D721Med (cell line): ENCODE data around the gene LAMB3.

Experiments used
- DNase-seq: peaks from one replicate; pipeline ENCODE4 v3.0.0; 2011; ENCODE audit warnings: low spot score; ENCODE audit not compliant: insufficient read length
- FAIRE-seq: peaks from 2 replicates; lab custom pipeline; 2011; peaks lifted over from hg19 to GRCh38; lab: Jason Lieb, UNC
- TF ChIP-seq, protein P1 (sequence below): IDR thresholded peaks from 2 replicates; pipeline ENCODE4 v1.5.1; 2012; ENCODE audit warnings: mild to moderate bottlenecking, control low read depth; ENCODE audit not compliant: insufficient read depth; ENCODE audit errors: missing control alignments

Gene LAMB3

DNA sequence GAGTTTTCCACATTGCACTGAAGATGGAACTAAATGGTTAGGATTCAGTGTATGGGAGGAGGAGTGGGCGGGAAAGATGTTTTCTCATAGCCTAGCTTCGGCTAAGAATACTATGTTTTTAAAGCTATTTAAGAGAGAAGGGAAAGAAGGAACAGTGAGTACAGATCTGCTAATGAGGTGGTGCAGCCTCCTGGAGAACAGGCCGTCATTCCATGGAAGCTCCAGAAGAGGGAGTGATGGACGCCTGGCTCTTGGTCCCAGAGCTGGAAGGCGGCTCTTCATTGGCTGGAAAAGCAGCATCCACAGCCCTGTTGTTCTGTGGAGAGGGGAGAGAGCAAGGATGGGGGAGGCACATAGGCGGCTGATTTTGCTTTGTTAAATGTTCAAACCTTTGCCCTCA lies 61.8 kb downstream of the LAMB3 start:
- DNase-seq (no peak), FAIRE-seq (no peak)
- TF ChIP-seq, protein P1, sequence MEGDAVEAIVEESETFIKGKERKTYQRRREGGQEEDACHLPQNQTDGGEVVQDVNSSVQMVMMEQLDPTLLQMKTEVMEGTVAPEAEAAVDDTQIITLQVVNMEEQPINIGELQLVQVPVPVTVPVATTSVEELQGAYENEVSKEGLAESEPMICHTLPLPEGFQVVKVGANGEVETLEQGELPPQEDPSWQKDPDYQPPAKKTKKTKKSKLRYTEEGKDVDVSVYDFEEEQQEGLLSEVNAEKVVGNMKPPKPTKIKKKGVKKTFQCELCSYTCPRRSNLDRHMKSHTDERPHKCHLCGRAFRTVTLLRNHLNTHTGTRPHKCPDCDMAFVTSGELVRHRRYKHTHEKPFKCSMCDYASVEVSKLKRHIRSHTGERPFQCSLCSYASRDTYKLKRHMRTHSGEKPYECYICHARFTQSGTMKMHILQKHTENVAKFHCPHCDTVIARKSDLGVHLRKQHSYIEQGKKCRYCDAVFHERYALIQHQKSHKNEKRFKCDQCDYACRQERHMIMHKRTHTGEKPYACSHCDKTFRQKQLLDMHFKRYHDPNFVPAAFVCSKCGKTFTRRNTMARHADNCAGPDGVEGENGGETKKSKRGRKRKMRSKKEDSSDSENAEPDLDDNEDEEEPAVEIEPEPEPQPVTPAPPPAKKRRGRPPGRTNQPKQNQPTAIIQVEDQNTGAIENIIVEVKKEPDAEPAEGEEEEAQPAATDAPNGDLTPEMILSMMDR: peak; percentile 28

DNA sequence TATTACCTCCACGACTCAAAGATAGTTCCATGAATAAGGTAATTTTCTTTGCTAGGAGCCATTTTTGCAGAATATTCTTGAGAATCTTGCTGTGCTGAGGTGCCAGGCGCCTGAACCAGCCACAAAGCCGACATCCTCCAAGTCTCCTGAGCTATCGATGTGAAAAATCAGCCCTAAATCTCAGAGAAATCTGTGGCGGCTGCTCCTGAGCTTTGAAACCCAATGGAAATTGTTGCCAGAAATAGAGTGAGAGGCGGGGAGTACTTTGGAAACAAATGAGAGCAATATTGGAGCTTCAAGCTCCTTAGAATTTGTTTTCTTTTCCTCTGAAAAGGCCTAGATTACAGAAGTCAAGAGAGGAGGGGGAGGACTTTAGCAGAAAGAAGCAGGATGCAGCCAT lies 62.4 kb downstream of the LAMB3 start:
- DNase-seq: no peak
- TF ChIP-seq, protein P1: no peak
- FAIRE-seq: no peak

DNA sequence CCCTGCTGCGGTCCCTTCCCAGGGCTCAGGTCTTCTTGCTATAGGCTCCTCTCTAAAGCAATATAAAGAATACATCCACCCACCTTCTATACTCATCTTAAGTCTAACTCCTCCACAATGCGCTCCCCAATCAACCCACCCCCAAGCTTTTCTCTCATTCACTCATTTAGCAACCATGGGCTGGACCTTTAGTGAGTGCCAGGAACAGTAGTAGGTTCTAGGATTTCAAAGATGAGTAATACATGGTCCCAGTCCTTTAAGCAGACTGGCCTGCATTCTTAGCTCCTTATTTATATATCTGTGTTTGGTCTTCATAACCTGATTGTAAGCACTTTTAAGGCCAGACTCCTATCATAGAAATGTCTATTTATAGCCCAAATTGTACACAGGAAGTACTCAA lies 62.8 kb downstream of the LAMB3 start:
- DNase-seq (no peak), FAIRE-seq (no peak)
- TF ChIP-seq, protein P1: no peak

DNA sequence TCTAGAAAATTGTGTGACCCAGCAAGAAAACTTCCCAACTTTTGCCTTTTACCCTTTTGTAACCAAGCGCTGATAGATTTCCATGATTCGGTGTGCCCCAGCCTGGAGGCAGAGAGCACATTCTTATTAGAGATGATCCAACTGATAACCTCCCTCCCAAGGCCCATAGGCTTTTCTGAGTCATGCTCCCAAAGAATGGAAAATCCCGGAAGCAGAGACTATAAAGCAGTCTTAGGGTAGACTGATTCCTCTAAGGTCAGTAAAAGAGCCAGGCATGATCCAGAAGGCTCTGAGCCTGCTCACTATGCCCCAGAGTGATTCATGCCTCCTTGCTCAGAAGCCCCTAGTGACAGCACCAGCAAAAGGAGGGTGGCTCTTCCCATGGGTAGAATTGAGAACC lies 64.4 kb downstream of the LAMB3 start:
- TF ChIP-seq, protein P1: no peak
- FAIRE-seq: no peak
- DNase-seq: no peak

DNA sequence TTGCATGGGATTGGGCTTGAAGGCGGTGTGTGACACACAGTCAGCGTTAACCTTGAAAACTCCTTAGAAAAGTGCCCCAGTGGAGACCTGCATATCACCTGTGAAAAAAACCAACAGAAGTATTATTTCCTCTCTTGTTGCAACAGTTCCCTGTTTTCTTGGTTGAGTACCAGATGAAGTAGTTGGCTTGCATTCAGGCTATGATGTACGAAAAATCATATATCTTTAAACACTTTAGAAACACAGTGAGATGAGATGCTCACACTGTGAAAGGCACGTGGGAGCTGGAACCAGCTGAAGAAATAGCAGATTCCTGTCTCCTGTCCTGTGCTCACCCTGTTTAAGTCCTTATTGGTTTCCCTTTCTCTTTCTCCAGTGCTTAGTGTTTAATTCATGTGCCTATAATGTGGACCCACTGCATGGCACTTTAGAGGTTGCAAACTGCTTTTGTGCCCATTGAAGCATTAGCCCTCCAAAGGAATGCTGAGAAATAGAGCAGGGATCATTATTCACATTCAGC lies 65.9 kb downstream of the LAMB3 start:
- TF ChIP-seq, protein P1: no peak
- no peak for FAIRE-seq
- no peak for DNase-seq

DNA sequence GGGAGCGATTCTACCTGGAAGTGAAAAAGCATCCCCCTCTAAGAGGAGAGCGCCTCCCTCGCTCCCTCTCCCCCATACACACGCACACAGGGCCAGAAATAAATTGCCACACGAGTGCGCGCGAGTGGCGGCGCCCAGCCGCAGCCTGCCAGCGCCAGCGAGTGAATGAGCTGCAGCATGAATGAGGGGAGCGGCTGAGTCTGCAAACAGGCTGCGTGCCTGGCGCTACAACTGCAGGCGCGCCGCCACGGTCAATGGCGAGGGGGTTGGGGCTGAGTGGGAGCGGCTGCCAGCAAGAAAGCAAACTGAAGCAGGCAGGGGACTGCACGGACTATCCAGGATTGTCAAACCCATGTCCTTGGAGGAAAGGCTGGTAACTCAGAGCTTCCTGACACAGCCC lies 66.6 kb downstream of the LAMB3 start:
- TF ChIP-seq, protein P1: no peak
- FAIRE-seq (no peak), DNase-seq (no peak)

DNA sequence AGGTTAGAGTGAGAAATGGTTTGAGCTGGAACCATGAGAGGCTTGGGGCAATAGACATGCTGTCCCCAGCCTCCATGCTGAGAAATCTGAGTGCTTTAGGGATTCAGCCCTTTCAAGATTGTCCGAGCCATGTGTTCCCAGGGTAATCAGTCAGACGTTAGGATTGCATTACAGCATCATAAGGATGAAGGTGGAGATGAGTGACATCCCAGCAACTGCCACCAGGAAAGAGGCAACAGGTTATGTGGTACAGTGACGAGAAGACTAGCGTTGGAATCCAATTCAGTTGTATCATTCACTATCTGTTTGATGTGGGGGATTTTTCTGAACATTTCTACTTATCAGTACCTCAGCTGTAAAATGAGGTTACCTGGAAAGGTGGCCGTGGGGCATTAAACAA lies 67.0 kb downstream of the LAMB3 start:
- no peak for DNase-seq
- TF ChIP-seq, protein P1: no peak
- no peak for FAIRE-seq
